ENCODE results near the gene PRDM8. TPM values are rescaled to one million over a fixed set of nuclear protein-coding genes. Genes with fewer than 3 reads are reported as not detected.

Gene PRDM8
- total RNA-seq = 9.0 and 11.6 TPM in 2 replicates

DNA sequence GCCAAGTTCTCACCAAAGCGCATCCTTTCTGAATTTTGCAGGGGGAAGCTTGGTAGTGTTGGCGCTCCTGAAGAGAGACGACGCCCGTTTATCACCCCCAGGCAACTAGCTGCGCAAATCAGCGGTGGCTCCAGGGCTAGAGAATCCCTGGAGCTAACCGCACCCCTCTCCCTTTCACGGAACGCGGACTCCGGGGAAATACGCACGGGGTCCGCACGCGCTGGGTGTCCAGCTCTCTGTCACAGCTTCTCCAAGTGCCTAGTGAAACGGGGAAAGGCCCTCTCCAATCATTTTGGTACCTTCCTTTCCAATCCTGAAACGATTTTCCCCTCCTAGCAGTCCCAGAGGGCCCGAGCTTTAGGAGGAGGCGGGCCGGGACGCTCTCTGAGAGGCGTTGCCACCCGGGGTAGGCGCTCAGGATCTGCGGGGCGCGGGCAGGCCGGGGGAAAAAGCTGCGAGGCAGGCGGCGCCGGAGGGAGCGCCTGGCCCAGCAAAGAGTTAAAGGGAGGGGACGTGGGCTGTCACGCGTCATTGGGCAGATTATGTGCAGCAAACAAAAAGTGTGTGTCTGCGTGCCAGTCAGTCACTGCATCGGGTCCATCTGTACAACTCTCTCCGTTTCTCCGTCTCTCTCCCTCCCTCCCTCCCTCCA lies at the start of gene PRDM8:
PRDM8 (plus strand) TSS at position 582 of the 652 bp plus-strand sequence. CDS start 2,578 bp downstream, outside the sequence.
- peaks cover 12% of the 10 kb centered on the region for H3K27me3 Mint-ChIP-seq
- DNase-seq (no peak), ATAC-seq (ENCODE audit: low read depth) (peak; percentile 38)
- H3K9me3 Mint-ChIP-seq = no peaks in the 10 kb centered on the region
- peak within 1 kb of the TSS; percentile 75 for H3K4me3 Mint-ChIP-seq
- TF ChIP-seq, protein P1, sequence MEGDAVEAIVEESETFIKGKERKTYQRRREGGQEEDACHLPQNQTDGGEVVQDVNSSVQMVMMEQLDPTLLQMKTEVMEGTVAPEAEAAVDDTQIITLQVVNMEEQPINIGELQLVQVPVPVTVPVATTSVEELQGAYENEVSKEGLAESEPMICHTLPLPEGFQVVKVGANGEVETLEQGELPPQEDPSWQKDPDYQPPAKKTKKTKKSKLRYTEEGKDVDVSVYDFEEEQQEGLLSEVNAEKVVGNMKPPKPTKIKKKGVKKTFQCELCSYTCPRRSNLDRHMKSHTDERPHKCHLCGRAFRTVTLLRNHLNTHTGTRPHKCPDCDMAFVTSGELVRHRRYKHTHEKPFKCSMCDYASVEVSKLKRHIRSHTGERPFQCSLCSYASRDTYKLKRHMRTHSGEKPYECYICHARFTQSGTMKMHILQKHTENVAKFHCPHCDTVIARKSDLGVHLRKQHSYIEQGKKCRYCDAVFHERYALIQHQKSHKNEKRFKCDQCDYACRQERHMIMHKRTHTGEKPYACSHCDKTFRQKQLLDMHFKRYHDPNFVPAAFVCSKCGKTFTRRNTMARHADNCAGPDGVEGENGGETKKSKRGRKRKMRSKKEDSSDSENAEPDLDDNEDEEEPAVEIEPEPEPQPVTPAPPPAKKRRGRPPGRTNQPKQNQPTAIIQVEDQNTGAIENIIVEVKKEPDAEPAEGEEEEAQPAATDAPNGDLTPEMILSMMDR (IDR thresholded peaks at IDR 0.05) = no peak
- ChIA-PET CTCF (interaction anchor here (1.2 to 4.0 kb wide), 3 partner anchors 12 to 72 kb away, joined by 3 to 24 read pairs (median 3); no protein-coding TSS in a partner anchor), POLR2A (interaction anchor here (0.8 to 2.8 kb wide), 3 partner anchors 12 to 124 kb away, joined by 3 to 34 read pairs (median 5); partner anchors contain the start of gene ANTXR2)
- peaks cover 40% of the 10 kb centered on the region for H3K4me1 Mint-ChIP-seq
- peaks cover 2% of the 10 kb centered on the region for H3K36me3 Mint-ChIP-seq (ENCODE audit: low read depth)
- intact Hi-C loops (cut with micrococcal nuclease) = loop anchor here (1.0 kb wide), 1 partner anchor 12 kb away; no protein-coding TSS in a partner anchor
- peak within 1 kb of the TSS; percentile 59 for H3K27ac Mint-ChIP-seq

DNA sequence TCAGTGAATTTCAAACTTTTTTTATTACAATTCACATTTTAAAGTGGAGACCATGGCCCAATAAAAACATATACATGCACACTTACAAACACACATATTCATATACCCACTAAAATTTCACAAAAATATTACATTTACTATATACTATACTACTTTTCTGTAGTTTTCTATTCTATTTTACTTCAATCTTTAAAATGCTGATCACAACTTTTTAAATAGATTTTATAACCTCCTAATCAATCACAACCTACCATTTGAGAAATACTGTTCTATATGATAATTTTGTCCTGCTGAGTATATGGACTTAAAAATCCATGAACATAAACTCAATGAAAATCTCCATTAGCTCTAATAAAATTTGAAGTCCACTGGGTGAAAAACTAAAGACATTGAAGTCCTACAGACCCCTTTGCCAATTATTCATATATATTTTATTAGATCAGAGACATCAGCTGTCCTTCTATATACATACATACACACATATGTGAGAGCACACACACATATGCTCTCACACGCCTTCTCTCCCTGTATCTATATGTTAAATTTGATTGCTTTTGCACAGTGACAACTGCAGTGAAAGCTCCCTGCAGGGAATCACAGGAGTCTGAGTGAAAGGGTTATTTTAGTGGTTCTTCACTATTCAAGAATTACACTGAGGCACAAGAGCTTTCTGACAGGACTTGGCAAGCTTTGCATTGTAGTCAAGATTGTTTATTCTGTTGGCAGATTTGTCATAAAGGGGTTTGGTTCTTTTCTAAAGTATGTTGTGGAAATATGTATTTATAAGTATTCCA lies 46.7 kb upstream of the PRDM8 start:
- intact Hi-C loops (cut with micrococcal nuclease) = no loop called here
- Mint-ChIP-seq H3K36me3 (ENCODE audit: low read depth) (no peaks in the 10 kb centered on the region), H3K4me3 (no peak overlapping the region), H3K27ac (no peak overlapping the region), H3K9me3 (no peaks in the 10 kb centered on the region), H3K4me1 (no peaks in the 10 kb centered on the region), H3K27me3 (no peaks in the 10 kb centered on the region)
- ATAC-seq (ENCODE audit: low read depth) = no peak
- TF ChIP-seq, protein P1 (IDR thresholded peaks at IDR 0.05) = no peak
- DNase-seq = no peak
- ChIA-PET POLR2A (no interaction called here), CTCF (interaction anchor here (0.8 kb wide), 1 partner anchor 31 kb away, joined by 3 read pairs; no protein-coding TSS in a partner anchor)

DNA sequence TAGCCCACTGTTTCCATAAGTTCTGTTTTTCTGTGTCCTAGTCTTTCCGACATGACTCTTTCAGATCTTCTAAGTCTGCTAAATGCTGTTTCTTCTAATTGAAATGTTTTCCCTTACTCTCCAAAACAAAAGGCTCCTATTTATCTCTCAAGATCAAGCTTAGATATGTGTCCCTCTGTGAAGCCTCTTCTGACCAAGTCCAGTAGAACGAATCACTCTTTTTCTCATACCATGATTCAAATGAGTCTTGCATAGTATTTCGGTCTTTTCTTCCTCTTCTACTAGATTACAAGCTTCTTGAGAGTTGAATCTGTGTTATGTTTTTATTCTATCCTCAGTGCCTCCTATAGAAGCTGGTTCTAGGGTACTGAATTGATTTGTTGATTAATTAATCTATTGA lies 45.3 kb upstream of the PRDM8 start:
- ChIA-PET POLR2A (interaction anchor here (1.0 to 1.8 kb wide), 2 partner anchors 13 to 20 kb away, joined by 3 to 6 read pairs; no protein-coding TSS in a partner anchor), CTCF (interaction anchor here (0.6 to 1.1 kb wide), 2 partner anchors 27 to 28 kb away, joined by 3 read pairs; no protein-coding TSS in a partner anchor)
- no peaks in the 10 kb centered on the region for H3K9me3 Mint-ChIP-seq
- no peaks in the 10 kb centered on the region for H3K27me3 Mint-ChIP-seq
- intact Hi-C loops (cut with micrococcal nuclease) = no loop called here
- H3K36me3 Mint-ChIP-seq (ENCODE audit: low read depth) = no peaks in the 10 kb centered on the region
- no peak for DNase-seq
- TF ChIP-seq, protein P1 (IDR thresholded peaks at IDR 0.05) = no peak
- H3K27ac Mint-ChIP-seq = no peak overlapping the region
- ATAC-seq (ENCODE audit: low read depth) = no peak
- no peaks in the 10 kb centered on the region for H3K4me1 Mint-ChIP-seq
- H3K4me3 Mint-ChIP-seq = no peak overlapping the region

DNA sequence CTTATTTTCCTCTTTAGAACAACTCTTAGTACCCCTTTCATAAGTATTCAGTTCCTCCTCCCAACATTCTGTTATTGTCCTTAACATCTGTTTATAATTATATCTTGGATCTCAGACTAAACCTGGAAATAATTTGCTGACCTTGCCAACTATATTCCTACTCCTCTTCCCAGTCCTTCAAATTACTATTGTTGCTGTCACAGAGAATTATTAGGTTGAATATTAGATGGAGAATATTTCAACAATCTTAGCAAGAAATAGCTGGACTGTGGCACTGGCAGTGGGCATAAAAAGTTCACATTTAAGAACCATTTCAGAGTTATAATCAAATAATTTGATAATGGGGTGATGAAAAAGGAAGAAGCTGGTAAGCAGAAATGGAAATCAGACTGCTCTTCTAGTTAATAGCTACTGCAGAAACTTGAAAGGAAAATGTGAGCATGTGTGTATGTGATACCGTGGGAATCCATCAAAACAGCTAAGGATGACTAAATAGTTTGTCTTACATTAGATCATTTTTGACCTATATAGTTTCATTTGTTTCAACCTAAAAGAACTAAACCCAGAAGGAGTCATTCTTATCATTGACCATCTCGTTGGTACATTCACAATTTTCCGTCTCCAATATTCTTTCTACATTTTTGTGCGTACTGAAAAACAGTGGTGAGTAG lies 43.3 kb upstream of the PRDM8 start:
- DNase-seq = no peak
- ATAC-seq (ENCODE audit: low read depth) = no peak
- Mint-ChIP-seq H3K27ac (no peak overlapping the region), H3K27me3 (no peaks in the 10 kb centered on the region), H3K4me3 (no peak overlapping the region), H3K36me3 (ENCODE audit: low read depth) (no peaks in the 10 kb centered on the region), H3K4me1 (no peaks in the 10 kb centered on the region), H3K9me3 (no peaks in the 10 kb centered on the region)
- ChIA-PET CTCF (interaction anchor here (0.8 kb wide), 1 partner anchor 29 kb away, joined by 3 read pairs; no protein-coding TSS in a partner anchor), POLR2A (interaction anchor here (1.1 to 1.8 kb wide), 2 partner anchors 18 kb away, joined by 3 to 6 read pairs; no protein-coding TSS in a partner anchor)
- TF ChIP-seq, protein P1 (IDR thresholded peaks at IDR 0.05) = no peak
- intact Hi-C loops (cut with micrococcal nuclease) = loop anchor here (2.0 kb wide), 1 partner anchor 19 kb away; no protein-coding TSS in a partner anchor

Data from activated B cell treated with CpG ODN at 0.5 μM for 24 hours (primary cell).